Endothelial cell of umbilical vein (primary cell): ENCODE measurements around the gene SLC19A1. TPM values are rescaled to one million over a fixed set of nuclear protein-coding genes. Genes with fewer than 3 reads are reported as not detected.

Experiments
- BruUV-seq: library from RNA; stranded (reverse); fragments of 400-500 nt; replicated peaks from 2 replicates; lab custom pipeline; 2021; lab: Mats Ljungman, UMichigan
- CTCF ChIA-PET: fragments of 300-600, 350-600 bp; sonication (Branson Sonifier 250); formaldehyde crosslinking; loops from one replicate; lab custom pipeline; 2021; ENCODE audit warnings: antibody characterized with exemption, inconsistent platforms; lab: Charles Lee
- POLR2A ChIA-PET: fragments of 300-600, 350-600 bp; sonication (Branson Sonifier 250); formaldehyde crosslinking; loops from one replicate; lab custom pipeline; 2021; ENCODE audit warnings: antibody characterized with exemption, inconsistent platforms; lab: Charles Lee
- DNase-seq: peaks from one replicate; pipeline ENCODE4 v3.0.0-alpha.2; 2011; ENCODE audit warnings: low read depth, low spot score
- FAIRE-seq: peaks from 2 replicates; lab custom pipeline; 2011; peaks lifted over from hg19 to GRCh38; lab: Jason Lieb, UNC
- H2AFZ ChIP-seq: 2 replicates; pipeline ENCODE4 v1.6.0; 2012; ENCODE audit warnings: low read depth, low read length, control low read depth, inconsistent platforms
- H3K27ac ChIP-seq: 2 replicates; pipeline ENCODE4 v1.5.1; 2011; ENCODE audit warnings: low read depth, mild to moderate bottlenecking, control low read depth, low read length, moderate library complexity; ENCODE audit not compliant: insufficient read depth
- H3K27me3 ChIP-seq, 2 experiments: 2 replicates each; pipeline versions ENCODE4 v1.6.0 to v1.6.1; 2011; ENCODE audit warnings: low read length in 2 of 2, mixed read lengths in 1 of 2; ENCODE audit not compliant: control insufficient read depth in 2 of 2, insufficient read depth in 2 of 2
- H3K36me3 ChIP-seq, 2 experiments: 2 replicates in 1 of 2; 3 replicates in 1 of 2; pipeline ENCODE4 v1.5.1; 2011; ENCODE audit warnings: low read length in 2 of 2, mild to moderate bottlenecking in 1 of 2, moderate library complexity in 1 of 2; ENCODE audit not compliant: control insufficient read depth in 2 of 2, insufficient read depth in 2 of 2; ENCODE audit errors: extremely low read depth in 1 of 2
- H3K4me1 ChIP-seq: 3 replicates; pipeline ENCODE4 v1.5.1; 2011; ENCODE audit warnings: mild to moderate bottlenecking, low read length; ENCODE audit not compliant: control insufficient read depth, insufficient read depth; ENCODE audit errors: extremely low read depth
- H3K4me2 ChIP-seq: 2 replicates; pipeline ENCODE4 v1.6.1; 2011; ENCODE audit warnings: low read length, control low read depth, mixed read lengths; ENCODE audit not compliant: insufficient read depth
- H3K4me3 ChIP-seq, 3 experiments: fragments of 200-600 bp in 1 of 3; sonication (generic), shearing (Covaris generic) in 1 of 3; replicated peaks in 1 of 3; 2 replicates each; pipeline ENCODE4 v1.5.1; 2011 to 2016; ENCODE audit warnings: control low read depth in 3 of 3, low read length in 3 of 3, mild to moderate bottlenecking in 2 of 3, inconsistent platforms in 1 of 3, low read depth in 1 of 3, moderate library complexity in 1 of 3; ENCODE audit not compliant: insufficient read depth in 1 of 3
- H3K79me2 ChIP-seq: 2 replicates; pipeline ENCODE4 v1.6.0; 2012; ENCODE audit warnings: low read length, inconsistent platforms; ENCODE audit not compliant: control insufficient read depth, insufficient read depth
- H3K9ac ChIP-seq: replicated peaks from 2 replicates; pipeline ENCODE3; 2011; ENCODE audit warnings: low read length, control low read depth; ENCODE audit not compliant: insufficient read depth; ENCODE audit errors: extremely low read depth
- H3K9me1 ChIP-seq: replicated peaks from 3 replicates; pipeline ENCODE4 v1.6.0; 2011; ENCODE audit warnings: mild to moderate bottlenecking, low read length; ENCODE audit not compliant: control insufficient read depth, insufficient read depth; ENCODE audit errors: extremely low read depth
- H3K9me3 ChIP-seq: replicated peaks from 2 replicates; pipeline ENCODE4 v1.5.1; 2012; ENCODE audit warnings: low read length, inconsistent platforms; ENCODE audit not compliant: control insufficient read depth, insufficient read depth
- H4K20me1 ChIP-seq: replicated peaks from 2 replicates; pipeline ENCODE3; 2011; ENCODE audit warnings: mild to moderate bottlenecking, low read length; ENCODE audit not compliant: control insufficient read depth, insufficient read depth; ENCODE audit errors: extremely low read depth
- CTCF ChIP-seq, 2 donors: IDR thresholded peaks; 1 replicate in 1 of 2; 2 replicates in 1 of 2; pipeline ENCODE4 v1.5.1; 2011; ENCODE audit warnings: low read length in 2 of 2, mild to moderate bottlenecking in 2 of 2, moderate library complexity in 2 of 2, control low read depth in 1 of 2, inconsistent platforms in 1 of 2, low read depth in 1 of 2; ENCODE audit not compliant: insufficient read depth in 1 of 2; ENCODE audit errors: extremely low read depth in 1 of 2
- EZH2 ChIP-seq: IDR thresholded peaks from 2 replicates; pipeline ENCODE4 v1.6.1; 2012; ENCODE audit warnings: borderline replicate concordance, low read depth, mild to moderate bottlenecking, moderate library complexity, low read length, inconsistent platforms; ENCODE audit not compliant: severe bottlenecking
- FOS ChIP-seq: IDR thresholded peaks from 2 replicates; pipeline ENCODE4 v1.6.1; 2011; ENCODE audit warnings: mild to moderate bottlenecking, low read length, moderate library complexity, borderline replicate concordance; ENCODE audit not compliant: insufficient read depth
- GATA2 ChIP-seq: IDR thresholded peaks from 2 replicates; pipeline ENCODE4 v1.7.0; 2011; ENCODE audit warnings: low read depth, mild to moderate bottlenecking, moderate library complexity, mixed read lengths, low read length; ENCODE audit not compliant: insufficient read length, insufficient read depth
- JUN ChIP-seq: IDR thresholded peaks from 2 replicates; pipeline ENCODE4 v1.6.1; 2011; ENCODE audit warnings: borderline replicate concordance, low read depth; ENCODE audit not compliant: insufficient read length, insufficient read depth
- MYC ChIP-seq: IDR thresholded peaks from one replicate; pipeline ENCODE4 v1.6.1; 2011; ENCODE audit warnings: mild to moderate bottlenecking, low read depth, low read length
- POLR2A ChIP-seq: IDR thresholded peaks from 2 replicates; pipeline ENCODE4 v1.6.1; 2012; ENCODE audit warnings: low read depth, mild to moderate bottlenecking, control low read depth, low read length
- POLR2AphosphoS5 ChIP-seq: IDR thresholded peaks from 2 replicates; pipeline ENCODE4 v1.6.1; 2012; ENCODE audit warnings: low read depth, mild to moderate bottlenecking, control low read depth, low read length, moderate library complexity; ENCODE audit not compliant: insufficient read depth
- dilution Hi-C: fragments of 300-500 bp; cut with MboI; formaldehyde crosslinking; loops from one replicate; pipeline ENCODE4 v1.15.0; 2019; ENCODE audit warnings: low sequenced_read_pairs; ENCODE audit not compliant: extremely low pct_ligation_motif_present
- intact Hi-C: fragments of 100-400 bp; cut with micrococcal nuclease; formaldehyde crosslinking; loops from one replicate; pipeline ENCODE4 v1.10.0; 2022
- polyA plus RNA-seq, 4 experiments: library from polyadenylated mRNA; depleted of rRNA in 3 of 4; stranded (reverse) in 3 of 4; unstranded in 1 of 4; fragments of >200 nt; gene quantifications; 2 replicates each; pipeline versions ENCODE4 v1.2.1 to v1.2.3, GENCODE V29; 2011 to 2012; ENCODE audit warnings: missing spikeins in 1 of 4
- total RNA-seq: library from RNA; stranded (reverse); gene quantifications from 2 replicates; pipeline ENCODE4 v1.2.3, GENCODE V29; 2021
- TF ChIP-seq, protein P1 (sequence below): IDR thresholded peaks from 2 replicates; pipeline ENCODE4 v1.6.1; 2011; ENCODE audit not compliant: insufficient read depth, insufficient read length

The SLC19A1 gene
- total and polyA plus RNA-seq, 2 donors (not counting 3 experiments of a cell fraction or from before 2014, with no cell fraction given) = 36.3 to 54.6 TPM

DNA sequence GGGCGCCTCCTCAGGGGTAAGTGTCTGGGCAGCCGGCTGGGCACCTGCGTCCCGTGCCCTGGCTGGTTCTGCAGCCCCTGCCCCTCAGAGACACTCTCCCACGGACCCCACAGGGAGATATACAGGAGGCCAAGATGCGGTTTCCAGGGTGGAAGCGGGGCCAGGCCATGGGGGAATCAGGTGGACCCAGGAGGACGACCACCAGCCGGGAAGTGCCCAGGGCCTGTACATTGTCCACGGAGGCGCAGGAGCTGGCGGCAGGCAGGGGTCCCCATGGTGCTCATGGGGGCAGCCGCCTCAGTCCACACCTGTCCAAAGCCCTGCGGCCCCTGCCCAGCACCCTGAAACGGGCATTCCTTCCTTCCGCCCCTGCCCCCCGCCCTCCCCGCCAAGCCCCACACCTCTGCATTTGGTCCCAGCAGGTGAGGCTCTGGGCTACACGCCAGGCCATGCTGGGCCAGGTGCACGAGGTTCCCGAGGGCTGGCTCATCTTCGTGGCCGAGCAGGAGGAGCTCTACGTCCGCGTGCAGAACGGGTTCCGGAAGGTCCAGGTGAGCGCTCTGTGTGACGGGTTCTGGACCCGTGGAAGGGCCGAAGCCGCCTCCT, 36.7 kb downstream of the SLC19A1 start:
- ChIA-PET CTCF (no interaction called here), POLR2A (no interaction called here)
- Histone ChIP-seq H3K36me3 (peaks cover 0 to 2% of the 10 kb centered on the region in 2 experiments), H2AFZ (no peak overlapping the region), H3K9ac (no peak overlapping the region), H3K9me3 (no peaks in the 10 kb centered on the region), H3K9me1 (no peaks in the 10 kb centered on the region), H3K79me2 (no peaks in the 10 kb centered on the region), H3K4me3 (no peak overlapping the region), H3K27me3 (no peaks in the 10 kb centered on the region), H3K27ac (no peak overlapping the region), H3K4me1 (no peaks in the 10 kb centered on the region), H3K4me2 (no peak overlapping the region), H4K20me1 (no peaks in the 10 kb centered on the region)
- no TSS peak for BruUV-seq
- DNase-seq (no peak), FAIRE-seq (no peak)
- intact Hi-C loops = no loop called here
- TF ChIP-seq FOS (no peak), MYC (no peak), GATA2 (no peak), POLR2AphosphoS5 (no peak), POLR2A (no peak), CTCF (IDR thresholded peaks at IDR 0.05; ENCODE audit: extremely low read depth in 1 of 2, insufficient read depth in 1 of 2, low read depth in 1 of 2, low read length in 2 of 2) (no peak), JUN (no peak), EZH2 (no peak)
- TF ChIP-seq, protein P1, sequence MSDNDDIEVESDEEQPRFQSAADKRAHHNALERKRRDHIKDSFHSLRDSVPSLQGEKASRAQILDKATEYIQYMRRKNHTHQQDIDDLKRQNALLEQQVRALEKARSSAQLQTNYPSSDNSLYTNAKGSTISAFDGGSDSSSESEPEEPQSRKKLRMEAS = no peak
- dilution Hi-C loops = no loop called here
